Sigmoid colon (tissue), 7 donors: ENCODE results near the gene RAB4A. TPM values are rescaled to one million over a fixed set of nuclear protein-coding genes. Genes with fewer than 3 reads are reported as not detected.

Experiments used
- DNase-seq: peaks from one replicate; pipeline ENCODE4 v3.0.0-alpha.2; 2019
- H3K27ac ChIP-seq, 4 donors: fragments of 200-600 bp; sonication (generic); one replicate each; pipeline ENCODE4 v1.5.1; 2016 to 2019; ENCODE audit warnings: mild to moderate bottlenecking in 1 of 4
- H3K27me3 ChIP-seq, 3 donors: fragments of 200-600 bp; sonication (generic); one replicate each; pipeline ENCODE4 v1.5.1; 2019; ENCODE audit warnings: mild to moderate bottlenecking in 1 of 3
- H3K36me3 ChIP-seq, 4 donors: fragments of 200-600 bp; sonication (generic); one replicate each; pipeline ENCODE4 v1.5.1; 2016 to 2019
- H3K4me1 ChIP-seq, 4 donors: fragments of 200-600 bp; sonication (generic); one replicate each; pipeline ENCODE4 v1.5.1; 2017 to 2019
- H3K4me3 ChIP-seq, 4 donors: fragments of 200-600 bp; sonication (generic); one replicate each; pipeline ENCODE4 v1.5.1; 2017 to 2019; ENCODE audit warnings: mild to moderate bottlenecking in 2 of 4, moderate library complexity in 1 of 4
- H3K9me3 ChIP-seq, 4 donors: fragments of 200-600 bp in 3 of 4; sonication (generic) in 3 of 4; one replicate each; pipeline versions ENCODE4 v1.5.1 to v1.6.1; 2013 to 2019
- CTCF ChIP-seq, 4 experiments: fragments of 450-650 bp in 3 of 4; fragments of 200-600 bp in 1 of 4; IDR thresholded peaks; one replicate each; pipeline ENCODE4 v1.5.1; 2016 to 2019; ENCODE audit warnings: antibody characterized with exemption in 4 of 4, mild to moderate bottlenecking in 3 of 4, moderate library complexity in 2 of 4
- EP300 ChIP-seq, 4 donors: sonication (generic); formaldehyde crosslinking; IDR thresholded peaks; one replicate each; pipeline ENCODE4 v1.6.1; 2017; ENCODE audit warnings: antibody characterized with exemption in 4 of 4
- POLR2A ChIP-seq, 2 donors: fragments of 450-650 bp; IDR thresholded peaks; one replicate each; pipeline ENCODE4 v1.6.1; 2016; ENCODE audit warnings: antibody characterized with exemption in 2 of 2, mild to moderate bottlenecking in 2 of 2, moderate library complexity in 2 of 2
- POLR2AphosphoS5 ChIP-seq, 4 donors: sonication (generic); formaldehyde crosslinking; IDR thresholded peaks; one replicate each; pipeline ENCODE4 v1.6.1; 2017; ENCODE audit warnings: antibody characterized with exemption in 4 of 4
- WGBS, 2 donors: extraction: QIAGEN DNeasy Blood & Tissue Kit; methylation state at CpG; one replicate each; pipeline ENCODE4 v1.1.7; 2013; 5-methylcytosine and 5-hydroxymethylcytosine counted together
- intact Hi-C: fragments of 100-400 bp; cut with DNase I; formaldehyde crosslinking; loops from one replicate; pipeline ENCODE4 v1.15.1; 2023
- polyA plus RNA-seq, 3 donors: library from polyadenylated mRNA; stranded (reverse); fragments of 200-250 nt; gene quantifications; one replicate each; pipeline ENCODE4 v1.2.3, GENCODE V29; 2013
- total RNA-seq, 4 donors: library from RNA; depleted of rRNA; stranded (reverse); fragments of >200 nt; gene quantifications; one replicate each; pipeline ENCODE4 v1.1.0, GENCODE V29; 2016
- donor health status: healthy with polysubstance abuse.
- donor health status: Bipolar disorder and iron deficiency.
- donor health status: healthy.

RAB4A gene
- total and polyA plus RNA-seq, 7 donors: 35.8 to 83.7 (median 52.4) TPM

- peaks cover 2 to 6% (median 4%) of the 10 kb centered on the region in 4 donors for H3K9me3 ChIP-seq
- H3K36me3 ChIP-seq: no peaks in the 10 kb centered on the region
- no peaks in the 10 kb centered on the region for H3K27me3 ChIP-seq
- WGBS, 2 donors: 66 to 72% methylated on average over 10 of the region's 10 CpGs
- H3K4me1 ChIP-seq: no peaks in the 10 kb centered on the region
- intact Hi-C loops: no loop called here
- no peak for DNase-seq
- H3K27ac ChIP-seq: no peak overlapping the region
- no peak overlapping the region for H3K4me3 ChIP-seq
- TF ChIP-seq CTCF (IDR thresholded peaks at IDR 0.05) (no peak), POLR2AphosphoS5 (IDR thresholded peaks at IDR 0.05) (no peak), POLR2A (IDR thresholded peaks at IDR 0.05) (no peak), EP300 (IDR thresholded peaks at IDR 0.05) (no peak)
Observed at GRCh38 chr1:229248821-229249817, 21.8 kb upstream of the RAB4A start.

- H3K9me3 ChIP-seq: no peaks in the 10 kb centered on the region
- no peak for DNase-seq
- no peaks in the 10 kb centered on the region for H3K36me3 ChIP-seq
- H3K4me1 ChIP-seq: no peaks in the 10 kb centered on the region
- no peak overlapping the region for H3K4me3 ChIP-seq
- TF ChIP-seq CTCF (IDR thresholded peaks at IDR 0.05): no peak
- TF ChIP-seq POLR2A (IDR thresholded peaks at IDR 0.05): no peak
- TF ChIP-seq POLR2AphosphoS5 (IDR thresholded peaks at IDR 0.05): no peak
- TF ChIP-seq EP300 (IDR thresholded peaks at IDR 0.05): no peak
- 86 to 92% methylated on average over 6 of the region's 6 CpGs for WGBS, 2 donors
- H3K27me3 ChIP-seq: no peaks in the 10 kb centered on the region
- intact Hi-C loops: loop anchor here (10.0 kb wide), 1 partner anchor 265 kb away; no protein-coding TSS in a partner anchor
- H3K27ac ChIP-seq: no peak overlapping the region
Observed at GRCh38 chr1:229249854-229250644, 20.9 kb upstream of the RAB4A start.

- intact Hi-C loops: loop anchor here (10.0 kb wide), 1 partner anchor 264 kb away; no protein-coding TSS in a partner anchor
Observed at GRCh38 chr1:229251185-229251584, 19.7 kb upstream of the RAB4A start.

More at GRCh38 chr1:229251185-229251584, 19.7 kb upstream of the RAB4A start:
- H3K4me1 ChIP-seq: no peaks in the 10 kb centered on the region
- H3K36me3 ChIP-seq: no peaks in the 10 kb centered on the region
- no peaks in the 10 kb centered on the region for H3K27me3 ChIP-seq
- no peak overlapping the region for H3K4me3 ChIP-seq
- H3K27ac ChIP-seq: no peak overlapping the region
- TF ChIP-seq EP300 (IDR thresholded peaks at IDR 0.05) (no peak), POLR2A (IDR thresholded peaks at IDR 0.05) (no peak), POLR2AphosphoS5 (IDR thresholded peaks at IDR 0.05) (no peak), CTCF (IDR thresholded peaks at IDR 0.05) (no peak)
- H3K9me3 ChIP-seq: no peaks in the 10 kb centered on the region
- no peak for DNase-seq
- WGBS, 2 donors: 86 to 88% methylated on average over 5 of the region's 5 CpGs
